GM18873 (cell line): Measurements from ENCODE around the gene HPD.
"Not testable (repeated sequence)": the region's sequence is repeated elsewhere in the genome, so short reads cannot be mapped to it uniquely, and the experiment has no call there.

Experiments used
- ATAC-seq: cut with Tn5 transposase; IDR thresholded peaks from one replicate; pipeline ENCODE4 v1.9.1; 2021; ENCODE audit warnings: mild to moderate bottlenecking, moderate library complexity, moderate number of reproducible peaks; ENCODE audit not compliant: unreplicated experiment, low FRiP score

HPD gene

DNA sequence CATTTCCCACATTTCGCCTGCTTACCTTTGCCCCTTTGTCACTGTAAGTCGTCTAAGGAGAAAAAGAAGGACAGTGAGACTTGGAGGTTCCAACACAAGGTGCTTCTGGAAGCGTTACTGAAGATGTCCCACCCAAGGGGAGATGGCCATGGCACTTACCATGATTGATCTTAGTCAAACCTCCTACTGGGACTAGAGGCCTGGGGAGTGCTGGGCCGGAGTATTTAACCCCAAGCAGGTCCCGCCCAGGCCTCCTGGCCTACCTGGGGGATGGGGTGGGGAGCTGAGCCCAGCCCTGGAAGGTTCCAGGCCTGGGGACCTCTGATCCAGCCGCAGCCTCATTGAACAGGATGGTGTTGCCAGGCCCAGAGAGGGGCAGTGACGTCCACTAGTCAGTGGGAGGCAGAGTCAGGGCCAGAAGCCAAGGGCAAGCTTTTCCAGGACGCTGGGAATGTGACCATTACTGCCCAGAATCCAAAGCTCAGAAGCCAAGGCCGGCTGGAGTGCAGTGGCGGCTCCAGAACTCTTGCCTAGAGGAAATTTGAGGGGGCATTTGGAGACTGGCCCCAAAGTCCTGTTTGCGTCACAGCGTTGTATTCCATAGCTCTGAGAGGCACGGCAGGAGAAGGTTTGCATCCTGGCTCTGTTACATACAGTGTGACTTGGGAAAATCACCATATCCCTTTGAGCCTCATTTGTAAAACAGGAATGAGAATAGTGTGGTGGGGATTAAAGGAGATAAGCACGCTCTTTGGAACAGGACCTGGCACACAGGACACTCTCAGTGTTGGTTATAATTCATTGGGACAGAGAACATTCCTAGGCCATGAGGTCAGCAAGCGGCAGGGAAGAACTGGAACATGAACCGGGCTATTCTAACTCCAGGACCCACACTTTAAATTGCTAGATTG, at the start of gene HPD:
HPD (minus strand) TSS at position 198 of the 911 bp plus-strand sequence; CDS start at position 162, 36 bp downstream.
- ATAC-seq = no peak

DNA sequence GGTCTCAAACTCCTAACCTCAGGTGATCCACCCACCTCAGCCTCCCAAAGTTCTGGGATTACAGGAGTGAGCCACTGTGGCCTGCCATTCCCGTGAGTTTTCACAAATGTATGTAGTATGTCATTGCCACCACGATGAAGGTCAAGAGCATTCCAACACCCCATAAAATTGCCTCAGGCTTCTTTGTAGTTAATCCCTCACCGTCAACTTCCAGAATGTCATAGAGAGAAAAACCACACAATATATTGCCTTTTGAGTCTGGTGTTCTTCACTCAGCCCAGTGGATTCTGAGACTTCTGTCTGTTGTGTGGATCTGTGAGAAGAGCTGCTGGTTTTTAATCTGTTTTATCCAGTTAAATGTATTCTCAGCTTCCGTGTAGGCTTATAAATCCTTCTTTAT, 47.1 kb upstream of the HPD start:
- no peak for ATAC-seq

DNA sequence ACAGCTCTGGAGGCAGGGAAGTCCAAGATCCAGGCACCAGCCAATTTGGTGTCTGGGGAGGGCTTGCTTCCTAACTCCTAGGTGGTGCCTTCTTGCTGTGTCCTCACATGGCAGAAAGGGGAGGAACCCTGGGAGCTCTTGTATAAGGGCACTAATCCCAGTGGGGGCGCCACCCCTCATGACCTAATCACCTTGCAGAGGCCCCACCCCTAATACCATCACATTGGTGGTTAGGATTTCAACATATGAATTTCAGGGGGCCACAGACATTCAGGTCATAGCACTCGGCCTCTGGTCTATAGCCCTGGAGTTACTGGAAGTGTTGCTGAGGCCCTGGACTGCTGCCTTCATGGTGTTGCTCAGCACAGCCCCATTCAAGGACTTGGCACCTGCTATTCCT, 44.5 kb upstream of the HPD start:
- ATAC-seq = no peak

DNA sequence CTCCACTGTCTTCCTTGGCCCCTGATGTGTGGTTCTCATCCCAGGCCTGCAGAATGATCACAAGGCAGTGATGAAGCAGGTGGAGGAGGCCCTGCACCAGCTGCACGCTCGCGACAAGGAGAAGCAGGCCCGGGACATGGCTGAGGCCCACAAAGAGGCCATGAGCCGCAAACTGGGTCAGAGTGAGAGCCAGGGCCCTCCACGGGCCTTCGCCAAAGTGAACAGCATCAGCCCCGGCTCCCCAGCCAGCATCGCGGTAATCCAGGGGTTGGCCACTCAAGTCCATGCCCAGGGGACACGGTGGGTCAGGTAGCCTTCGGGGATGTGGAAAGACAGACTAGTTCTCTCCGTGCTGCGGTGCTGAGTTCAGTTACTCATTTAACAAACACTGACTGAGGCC, 40.9 kb upstream of the HPD start:
- no peak for ATAC-seq

DNA sequence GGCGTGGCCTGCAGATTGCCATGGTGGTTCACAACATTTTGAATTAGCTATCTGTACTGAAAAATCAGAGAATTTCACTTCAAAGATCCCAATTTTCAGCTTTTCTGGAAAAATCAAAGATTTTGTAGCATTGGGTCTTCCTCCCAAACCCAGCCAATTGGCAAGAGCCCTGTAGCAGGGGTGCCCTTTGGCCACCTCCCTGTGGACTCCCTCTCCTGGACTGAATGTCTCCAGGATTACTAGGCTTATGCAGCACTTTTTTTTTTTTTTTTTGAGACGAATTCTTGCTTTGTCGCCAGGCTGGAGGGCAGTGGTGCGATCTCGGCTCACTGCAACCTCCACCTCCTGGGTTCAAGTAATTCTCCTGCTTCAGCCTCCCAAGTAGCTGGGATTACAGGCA, 39.6 kb upstream of the HPD start:
- no peak for ATAC-seq

DNA sequence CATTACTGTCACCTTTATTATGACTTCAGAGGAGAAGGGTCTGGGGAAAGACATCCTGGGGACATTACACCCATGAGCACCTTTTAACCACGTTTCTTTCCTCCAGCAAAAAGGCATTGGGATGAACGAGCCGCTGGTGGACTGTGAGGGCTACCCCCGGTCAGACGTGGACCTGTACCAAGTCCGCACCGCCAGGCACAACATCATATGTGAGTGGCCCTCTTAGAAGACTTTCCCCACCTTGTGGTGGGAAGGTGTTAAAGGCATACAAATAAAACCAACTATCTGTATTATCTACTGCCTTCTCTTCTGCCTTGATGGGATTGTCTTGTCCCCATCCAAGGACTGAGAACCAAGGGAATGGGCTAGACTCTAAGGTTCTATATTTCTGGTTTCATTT, 36.0 kb upstream of the HPD start:
- no peak for ATAC-seq

DNA sequence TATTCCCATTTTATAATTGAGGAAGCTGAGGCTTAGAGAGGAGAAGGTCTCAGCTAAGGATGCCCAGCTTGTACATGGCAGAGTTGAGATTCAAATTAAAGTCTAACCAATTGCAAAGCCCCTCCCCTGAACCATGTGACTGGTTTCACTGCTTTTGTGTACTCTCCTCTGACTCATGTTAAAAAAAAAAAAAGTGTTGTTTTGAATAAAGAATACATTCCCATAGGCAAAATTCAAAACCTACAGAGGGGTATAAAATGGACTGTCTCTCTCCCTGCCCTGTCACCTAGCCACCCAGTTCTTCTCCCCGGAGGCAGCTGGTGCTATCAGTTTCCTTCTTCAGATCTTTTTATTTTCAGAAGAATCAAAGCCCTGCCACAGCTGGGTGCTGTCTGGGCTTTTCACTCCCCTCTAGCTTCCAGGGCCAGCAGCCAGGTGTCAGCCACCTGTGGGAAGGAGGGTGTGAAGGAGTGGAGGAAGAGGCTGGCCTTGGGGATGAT, 35.4 kb upstream of the HPD start:
- ATAC-seq = no peak

DNA sequence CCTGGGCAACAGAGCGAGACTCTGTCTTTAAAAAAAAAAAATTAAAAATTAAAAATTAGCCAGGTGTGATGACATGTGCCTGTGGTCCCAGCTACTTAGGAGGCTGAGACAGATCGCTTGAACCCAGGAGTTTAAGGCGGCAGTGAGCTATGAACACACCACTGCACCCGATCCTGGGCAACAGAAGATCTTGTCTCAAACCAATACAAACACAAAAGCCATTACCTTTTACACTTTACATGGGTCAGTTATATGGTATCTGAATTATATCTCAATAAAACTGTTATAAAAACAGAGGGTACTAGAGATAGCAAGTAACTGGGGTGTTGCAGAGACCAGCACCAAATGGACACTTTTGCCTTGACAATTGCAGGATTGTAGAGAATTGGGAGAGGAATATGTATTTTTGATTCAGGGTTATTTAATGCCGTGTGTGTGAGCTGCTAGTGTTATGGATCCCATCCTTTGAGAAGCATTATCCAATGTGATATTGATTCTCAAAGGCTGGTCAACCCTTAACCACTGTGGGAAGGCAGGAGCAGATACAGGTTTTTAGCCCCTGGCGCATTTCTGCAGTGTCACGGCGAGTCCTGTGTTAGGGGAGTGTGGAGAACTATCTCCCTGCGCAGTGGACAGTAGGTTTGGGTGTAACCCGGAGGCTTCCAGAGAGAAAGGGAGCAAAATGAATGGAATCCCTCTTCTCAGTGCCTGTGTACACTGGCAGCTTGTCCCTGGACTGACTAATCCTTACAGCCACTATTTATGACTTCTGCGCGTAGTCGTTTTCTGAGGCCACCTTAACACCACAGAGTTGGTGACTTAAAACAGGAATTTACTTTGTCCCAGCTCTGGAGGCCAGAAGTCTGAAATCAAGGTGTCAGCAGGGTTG, 34.3 kb upstream of the HPD start:
- ATAC-seq = no peak

DNA sequence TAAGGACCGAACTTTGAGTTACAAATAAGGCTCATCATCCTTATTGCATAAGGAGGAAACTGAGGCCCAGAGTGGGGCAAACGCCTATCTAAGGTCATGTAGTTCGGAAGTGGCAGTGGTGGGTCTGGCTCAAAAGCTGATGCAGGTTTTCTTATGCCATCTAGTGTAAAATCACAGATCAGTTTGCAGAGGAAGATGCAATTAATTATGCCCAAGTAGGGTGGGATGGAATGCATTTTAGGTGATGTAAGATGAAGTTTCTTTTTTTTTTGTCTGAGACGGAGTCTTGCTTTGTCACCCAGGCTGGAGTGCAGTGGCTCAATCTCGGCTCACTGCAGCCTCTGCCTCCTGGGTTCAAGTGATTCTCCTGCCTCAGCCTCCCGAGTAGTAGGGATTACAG, 31.0 kb upstream of the HPD start:
- not testable (repeated sequence) for ATAC-seq

DNA sequence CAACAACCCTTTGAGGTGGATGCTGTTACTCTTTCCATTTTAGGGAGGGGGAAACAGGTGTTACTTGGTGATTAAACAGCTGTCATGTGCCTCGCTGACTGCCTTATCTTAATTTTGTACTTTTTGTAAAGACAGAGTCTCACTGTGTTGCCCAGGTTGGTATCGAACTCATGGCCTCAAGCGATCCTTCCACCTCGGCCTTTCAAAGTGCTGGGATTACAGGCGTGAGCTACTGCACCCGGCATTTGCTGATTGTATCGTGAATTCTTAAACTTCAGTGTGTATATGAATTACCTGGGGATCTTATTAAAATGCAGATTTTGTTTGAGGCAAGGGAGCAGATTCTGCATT, 30.6 kb upstream of the HPD start:
- ATAC-seq = no peak

DNA sequence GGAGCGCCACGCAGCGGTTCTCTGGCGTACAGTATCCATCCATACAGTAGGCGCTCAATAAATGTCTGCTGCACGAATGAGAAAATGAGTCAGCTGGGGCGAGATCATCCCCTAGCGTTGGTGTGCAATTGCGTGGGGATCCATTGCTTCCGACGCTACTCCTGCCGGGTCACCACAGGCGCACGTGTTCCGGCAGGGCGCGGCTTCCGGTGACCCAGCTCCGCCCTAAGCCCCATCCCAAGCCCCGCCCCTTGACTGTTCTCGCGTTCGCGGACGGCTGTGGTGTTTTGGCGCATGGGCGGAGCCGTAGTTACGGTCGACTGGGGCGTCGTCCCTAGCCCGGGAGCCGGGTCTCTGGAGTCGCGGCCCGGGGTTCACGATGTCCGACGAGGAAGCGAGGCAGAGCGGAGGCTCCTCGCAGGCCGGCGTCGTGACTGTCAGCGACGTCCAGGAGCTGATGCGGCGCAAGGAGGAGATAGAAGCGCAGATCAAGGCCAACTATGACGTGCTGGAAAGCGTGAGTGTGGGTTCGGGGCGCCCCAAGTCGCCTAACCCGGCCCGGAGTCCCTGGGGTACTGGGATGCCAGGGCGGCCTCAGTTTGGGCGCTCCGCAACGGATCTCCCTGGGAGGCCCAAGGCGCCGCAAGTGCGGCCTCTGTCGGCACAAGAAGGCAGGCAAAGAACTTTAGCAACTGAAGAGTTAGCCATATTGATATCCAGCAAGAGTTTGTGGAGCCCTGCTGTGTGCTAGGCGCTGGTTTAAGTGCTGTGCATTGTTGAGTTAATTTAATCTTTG, 30.0 kb upstream of the HPD start, which contains the start of gene PSMD9:
PSMD9 (plus strand) TSS at position 313 of the 796 bp plus-strand sequence; CDS start at position 380, 67 bp downstream.
- ATAC-seq = peak; percentile 65

DNA sequence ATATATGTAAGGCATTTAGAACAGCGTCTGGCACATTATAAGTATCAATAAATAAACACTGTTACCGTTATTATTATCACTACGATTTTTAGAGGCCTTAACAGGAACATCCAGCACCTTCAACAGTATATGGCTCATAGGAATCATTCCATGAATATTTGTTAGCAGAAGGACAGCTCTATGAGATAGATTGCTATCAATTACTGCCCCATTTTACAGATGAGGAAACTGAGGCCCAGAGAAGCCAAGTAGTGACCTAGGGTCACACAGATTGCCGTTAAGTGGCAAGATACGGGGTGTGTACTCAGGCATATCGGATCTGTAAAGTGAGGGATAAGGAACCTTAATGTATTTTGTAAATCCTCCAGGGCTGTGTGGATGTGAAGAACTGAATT, 29.4 kb upstream of the HPD start:
- no peak for ATAC-seq

DNA sequence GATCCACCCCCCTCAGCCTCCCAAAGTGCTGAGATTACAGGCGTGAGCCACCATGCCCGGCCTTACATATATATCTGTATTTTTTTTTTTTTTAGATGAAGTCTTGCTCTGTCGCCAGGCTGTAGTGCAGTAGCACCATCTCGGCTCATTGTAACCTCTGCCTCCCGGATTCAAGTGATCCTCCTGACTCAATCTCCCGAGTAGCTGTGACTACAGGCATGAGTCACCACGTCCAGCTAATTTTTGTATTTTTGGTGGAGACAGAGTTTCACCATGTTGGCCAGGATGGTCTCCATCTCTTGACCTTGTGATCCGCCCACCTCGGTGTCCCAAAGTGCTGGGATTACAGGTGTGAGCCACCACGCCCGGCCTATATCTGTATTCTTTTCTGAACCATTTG, 26.5 kb upstream of the HPD start:
- ATAC-seq = not testable (repeated sequence)

DNA sequence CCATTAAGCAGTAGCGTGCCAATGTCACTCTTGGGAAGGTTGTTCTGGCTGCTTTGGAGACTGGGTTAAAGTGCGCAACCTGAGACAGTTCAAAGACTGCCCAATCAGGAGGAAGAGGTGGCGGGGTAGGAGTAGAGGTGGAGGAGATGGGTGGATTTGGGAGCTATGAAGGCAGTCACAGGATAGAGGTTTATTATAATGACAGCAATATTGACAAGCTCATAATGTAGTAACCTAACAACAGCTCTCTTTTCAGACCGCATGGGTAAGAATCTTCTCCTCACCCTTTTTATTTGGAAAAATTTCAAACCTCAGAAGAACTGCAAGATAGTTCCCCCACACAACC, 24.6 kb upstream of the HPD start:
- no peak for ATAC-seq

DNA sequence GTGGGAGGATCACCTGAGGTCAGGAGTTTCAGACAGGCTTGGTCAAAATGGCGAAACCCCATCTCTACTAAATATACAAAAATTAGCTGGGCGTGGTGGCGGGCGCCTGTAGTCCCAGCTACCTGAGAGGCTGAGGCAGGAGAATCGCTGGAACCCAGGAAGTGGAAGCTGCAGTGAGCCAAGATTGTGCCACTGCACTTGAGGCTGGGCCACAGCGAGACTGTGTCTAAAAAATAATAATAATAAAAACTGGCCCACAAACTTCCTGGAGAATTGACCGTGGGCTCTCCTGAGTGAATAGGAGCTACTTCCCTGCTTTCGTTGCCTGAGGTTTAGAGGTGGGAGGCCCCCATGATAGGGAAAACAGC, 17.4 kb upstream of the HPD start:
- not testable (repeated sequence) for ATAC-seq

DNA sequence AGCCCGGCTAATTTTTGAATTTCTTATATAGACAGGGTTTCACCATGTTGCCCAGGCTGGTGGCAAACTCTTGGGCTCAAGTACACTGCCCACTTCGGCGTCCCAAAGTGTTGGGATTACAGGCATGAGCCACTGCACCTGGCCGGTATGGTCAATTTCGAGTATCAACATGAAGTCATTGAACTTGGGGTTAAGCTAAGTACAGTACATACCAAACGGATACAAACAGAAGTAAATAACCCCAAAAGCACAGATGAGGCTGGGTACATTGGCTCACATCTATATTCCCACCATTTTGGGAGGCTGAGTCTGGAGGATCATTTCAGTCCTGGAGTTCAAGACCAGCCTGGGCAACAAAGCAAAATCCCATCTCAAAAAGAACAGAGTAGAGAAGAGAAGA, 16.9 kb upstream of the HPD start:
- ATAC-seq = no peak

DNA sequence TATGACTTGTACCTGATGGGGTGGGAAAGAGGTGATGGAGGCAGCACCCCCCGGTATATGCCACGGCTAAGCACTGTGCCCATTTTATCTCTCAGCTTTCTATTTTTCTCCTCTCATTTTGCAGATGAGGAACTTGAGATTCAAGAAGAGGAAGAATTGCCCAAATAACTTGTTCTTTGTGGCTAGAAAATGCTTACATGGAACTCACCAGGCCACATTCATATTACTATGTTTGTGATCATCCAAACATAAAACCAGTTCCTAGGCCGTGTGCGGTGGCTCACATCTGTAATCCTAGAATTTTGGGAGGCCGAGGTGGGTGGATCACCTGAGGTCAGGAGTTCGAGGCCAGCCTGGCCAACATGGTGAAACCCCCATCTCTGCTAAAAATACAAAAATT, 15.4 kb upstream of the HPD start:
- ATAC-seq = no peak

DNA sequence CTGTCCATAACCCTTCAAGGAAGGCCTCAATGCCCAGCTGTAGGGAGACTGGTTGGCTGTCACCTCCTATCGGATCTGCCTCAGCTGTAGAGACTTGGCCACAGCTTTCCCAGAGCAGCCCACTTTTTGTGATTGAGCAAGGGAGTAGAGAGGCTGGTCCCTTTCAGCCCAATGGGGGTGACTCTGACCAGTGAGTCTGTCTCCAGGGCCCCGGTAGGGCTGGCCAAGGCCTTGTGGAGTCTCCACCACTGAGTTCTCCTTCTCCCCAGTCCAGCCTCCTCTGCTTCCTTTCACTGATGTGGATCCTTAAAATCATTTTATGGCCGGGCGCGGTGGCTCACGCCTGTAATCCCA, 14.5 kb upstream of the HPD start:
- ATAC-seq = no peak

DNA sequence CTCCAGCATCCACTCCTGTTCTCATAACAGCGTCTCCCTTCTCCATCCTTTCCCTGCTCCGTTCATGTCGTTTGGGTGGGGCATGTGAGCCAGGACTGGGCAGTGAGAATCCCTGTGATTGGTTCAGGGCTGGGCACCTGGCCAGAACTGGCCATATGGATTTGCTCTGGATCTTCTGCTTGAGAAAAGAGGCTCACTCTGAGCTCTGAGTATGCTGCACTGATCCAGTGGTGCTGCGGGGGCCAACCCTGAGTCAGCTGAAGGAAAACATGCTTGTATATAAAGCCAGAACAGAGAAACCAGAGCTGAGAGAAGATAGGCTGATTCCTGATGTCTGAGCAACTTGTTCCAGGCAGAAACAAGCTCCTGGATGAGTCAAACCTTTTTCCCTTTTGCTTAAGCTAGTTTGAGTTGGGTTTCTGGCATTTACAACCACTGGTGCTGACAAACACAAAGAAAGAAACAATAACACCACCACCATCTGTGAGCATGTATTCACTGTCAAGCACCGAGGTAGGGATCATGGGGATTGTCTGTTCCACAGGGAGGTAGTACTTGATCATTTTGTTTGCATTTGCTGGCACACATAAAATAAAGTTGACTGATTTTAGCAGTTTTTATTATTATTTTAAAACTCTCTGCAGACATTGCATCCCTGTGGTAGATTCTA, 14.0 kb upstream of the HPD start:
- ATAC-seq = no peak

DNA sequence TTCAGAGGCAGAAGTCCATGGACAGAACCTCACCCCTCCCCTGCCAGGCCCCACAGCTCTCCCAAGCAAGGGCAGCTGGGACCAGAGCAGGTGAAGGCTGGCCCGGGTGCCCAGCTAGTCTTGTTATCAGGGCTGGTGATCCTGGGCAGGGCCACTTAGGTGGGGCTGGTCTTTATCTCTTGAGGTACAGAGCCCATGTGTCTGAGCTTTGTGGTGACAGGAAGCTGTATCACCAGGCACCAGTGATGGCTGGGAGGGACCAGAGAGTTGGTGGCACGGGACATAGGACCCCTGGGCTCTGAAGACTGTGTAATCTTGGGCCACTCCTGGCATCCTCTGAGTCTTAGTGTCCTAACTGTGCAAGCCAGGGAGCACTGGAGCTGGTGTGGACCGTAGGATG, 12.8 kb upstream of the HPD start:
- ATAC-seq = no peak
